Left lung (tissue), 10 donors: ENCODE measurements around the gene PPP2R2B. TPM values are rescaled to one million over a fixed set of nuclear protein-coding genes. Genes with fewer than 3 reads are reported as not detected.

Experiments
- ATAC-seq: fragments of 200-7000 bp; cut with Tn5 transposase; one replicate; pipeline ENCODE4 v1.9.1; 2020; ENCODE audit warnings: moderate library complexity
- DNase-seq, 4 donors: peaks; one replicate each; pipeline ENCODE4 v3.0.0-alpha.2; 2013 to 2020
- H3K27ac ChIP-seq, 2 donors: fragments of 200-600 bp; sonication (generic) in 1 of 2; one replicate each; pipeline versions ENCODE4 v1.5.0 to v1.8.0; 2020 to 2021
- H3K27me3 ChIP-seq, 2 donors: fragments of 200-600 bp; sonication (generic) in 1 of 2; one replicate each; pipeline versions ENCODE4 v1.5.0 to v1.8.0; 2020 to 2021
- H3K36me3 ChIP-seq, 2 donors: fragments of 200-600 bp; sonication (generic) in 1 of 2; one replicate each; pipeline versions ENCODE4 v1.5.0 to v1.8.0; 2020 to 2021
- H3K4me1 ChIP-seq, 2 donors: fragments of 200-600 bp; one replicate each; pipeline ENCODE4 v1.8.0; 2021
- H3K4me3 ChIP-seq, 2 donors: fragments of 200-600 bp; sonication (generic) in 1 of 2; one replicate each; pipeline versions ENCODE4 v1.5.0 to v1.8.0; 2020 to 2021; ENCODE audit warnings: mild to moderate bottlenecking in 1 of 2
- H3K9me3 ChIP-seq, 2 donors: fragments of 200-600 bp; sonication (generic) in 1 of 2; one replicate each; pipeline versions ENCODE4 v1.5.0 to v1.8.0; 2020 to 2021
- CTCF ChIP-seq, 2 donors: fragments of 200-600 bp; sonication (generic) in 1 of 2; IDR thresholded peaks; one replicate each; pipeline versions ENCODE4 v1.5.0 to v1.8.0; 2021; ENCODE audit warnings: antibody characterized with exemption in 2 of 2
- intact Hi-C, 2 donors: fragments of 100-400 bp; cut with DNase I; formaldehyde crosslinking; loops; one replicate each; pipeline versions ENCODE4 v1.11.2 to v1.14.2; 2022
- polyA plus RNA-seq, 6 donors: library from polyadenylated mRNA; unstranded; fragments of 120-200 nt; gene quantifications; one replicate each; pipeline ENCODE4 v1.2.1, GENCODE V29; 2013; ENCODE audit not compliant: insufficient read length in 6 of 6
- total RNA-seq, 2 donors: library from RNA; stranded (reverse); fragmentation: NEBNext Ultra II Directional; extraction: Animal tissue kit (Norgen Biotek cat#: 25700); gene quantifications; one replicate each; pipeline ENCODE4 v1.2.1, GENCODE V29; 2021
- donor health status: DM: no; HTN: yes; CAD: no.
- donor health status: DM: no; HTN: no; CAD: no.

Gene PPP2R2B
- total and polyA plus RNA-seq, 8 donors, result 0.23 to 1.5 (median 0.43) TPM

- Histone ChIP-seq H3K4me3 (no peak overlapping the region), H3K36me3 (no peaks in the 10 kb centered on the region), H3K27me3 (no peaks in the 10 kb centered on the region), H3K4me1 (no peaks in the 10 kb centered on the region), H3K9me3 (peaks cover 0 to 2% of the 10 kb centered on the region in 2 donors), H3K27ac (no peak overlapping the region)
- no peak for TF ChIP-seq CTCF (IDR thresholded peaks at IDR 0.05)
- no peak for DNase-seq
- ATAC-seq, result no peak
- intact Hi-C loops, result no loop called here
Measured at GRCh38 chr5:146893991-146894390, 15.4 kb upstream of the PPP2R2B start.

GRCh38 chr5:146892231-146892630 is 13.7 kb upstream of the PPP2R2B start:
- Histone ChIP-seq H3K4me1 (no peaks in the 10 kb centered on the region), H3K4me3 (no peak overlapping the region), H3K9me3 (no peaks in the 10 kb centered on the region), H3K27me3 (no peaks in the 10 kb centered on the region), H3K36me3 (no peaks in the 10 kb centered on the region), H3K27ac (no peak overlapping the region)
- TF ChIP-seq CTCF (IDR thresholded peaks at IDR 0.05), result no peak
- intact Hi-C loops, result no loop called here
- ATAC-seq, result no peak
- no peak for DNase-seq

- Histone ChIP-seq H3K4me3 (no peak overlapping the region), H3K27ac (no peak overlapping the region), H3K4me1 (no peaks in the 10 kb centered on the region), H3K9me3 (no peaks in the 10 kb centered on the region), H3K27me3 (no peaks in the 10 kb centered on the region), H3K36me3 (no peaks in the 10 kb centered on the region)
- DNase-seq (no peak), ATAC-seq (no peak)
- no peak for TF ChIP-seq CTCF (IDR thresholded peaks at IDR 0.05)
- intact Hi-C loops, result no loop called here
Measured at GRCh38 chr5:146891511-146891910, 13.0 kb upstream of the PPP2R2B start.

- Histone ChIP-seq H3K4me1 (no peaks in the 10 kb centered on the region), H3K36me3 (no peaks in the 10 kb centered on the region), H3K27me3 (no peaks in the 10 kb centered on the region), H3K27ac (no peak overlapping the region), H3K9me3 (no peaks in the 10 kb centered on the region), H3K4me3 (no peak overlapping the region)
- DNase-seq (no peak), ATAC-seq (no peak)
- TF ChIP-seq CTCF (IDR thresholded peaks at IDR 0.05), result no peak
- intact Hi-C loops, result no loop called here
Measured at GRCh38 chr5:146890731-146891440, 12.3 kb upstream of the PPP2R2B start.

- no peak for TF ChIP-seq CTCF (IDR thresholded peaks at IDR 0.05)
- Histone ChIP-seq H3K36me3 (no peaks in the 10 kb centered on the region), H3K9me3 (no peaks in the 10 kb centered on the region), H3K27ac (no peak overlapping the region), H3K4me1 (no peaks in the 10 kb centered on the region), H3K4me3 (no peak overlapping the region), H3K27me3 (no peaks in the 10 kb centered on the region)
- ATAC-seq (no peak), DNase-seq (no peak)
- intact Hi-C loops, result no loop called here
Measured at GRCh38 chr5:146890066-146890465, 11.5 kb upstream of the PPP2R2B start.
